GM21515 (cell line): Measurements from ENCODE around the gene SOAT2.

Experiments used
- ATAC-seq: cut with Tn5 transposase; IDR thresholded peaks from one replicate; pipeline ENCODE4 v1.9.1; 2021; ENCODE audit not compliant: unreplicated experiment

Gene SOAT2

GRCh38 chr12:53102883-53103807 is at the start of gene SOAT2:
TSS of gene SOAT2 (plus strand) at chr12:53103486. CDS start at chr12:53103578, 92 bp downstream.
- no peak for ATAC-seq

GRCh38 chr12:53054112-53054878 is 49.0 kb upstream of the SOAT2 start:
- ATAC-seq, result peak; percentile 88

- ATAC-seq, result no peak
Observed at GRCh38 chr12:53055471-53056266, 47.6 kb upstream of the SOAT2 start.

GRCh38 chr12:53056296-53056695 is 47.0 kb upstream of the SOAT2 start:
- no peak for ATAC-seq

- no peak for ATAC-seq
Observed at GRCh38 chr12:53056901-53057300, 46.4 kb upstream of the SOAT2 start.

- no peak for ATAC-seq
Observed at GRCh38 chr12:53057816-53058500, 45.3 kb upstream of the SOAT2 start.

GRCh38 chr12:53058674-53059433 is 44.4 kb upstream of the SOAT2 start:
- ATAC-seq, result no peak

- no peak for ATAC-seq
Observed at GRCh38 chr12:53059434-53060063, 43.7 kb upstream of the SOAT2 start.

GRCh38 chr12:53060064-53060720 is 43.1 kb upstream of the SOAT2 start:
- no peak for ATAC-seq

- no peak for ATAC-seq
Observed at GRCh38 chr12:53060721-53061276, 42.5 kb upstream of the SOAT2 start.

GRCh38 chr12:53061404-53062010 is 41.8 kb upstream of the SOAT2 start:
- ATAC-seq, result no peak

GRCh38 chr12:53062011-53062961 is 41.0 kb upstream of the SOAT2 start:
- ATAC-seq, result no peak

GRCh38 chr12:53062977-53063707 is 40.1 kb upstream of the SOAT2 start:
- ATAC-seq, result no peak

GRCh38 chr12:53063708-53064612 is 39.3 kb upstream of the SOAT2 start:
- no peak for ATAC-seq
